GM19455 (cell line): ENCODE results near the gene ADAMTS6.
"Not testable (repeated sequence)": the region's sequence is repeated elsewhere in the genome, so short reads cannot be mapped to it uniquely, and the experiment has no call there.

Experiments used
- ATAC-seq: cut with Tn5 transposase; IDR thresholded peaks from one replicate; pipeline ENCODE4 v1.9.1; 2021; ENCODE audit not compliant: unreplicated experiment

ADAMTS6 gene

GRCh38 chr5:65481635-65482295, at the start of gene ADAMTS6:
ADAMTS6 (minus strand) TSS chr5:65481920; CDS start chr5:65473673, 8,247 bp downstream.
- ATAC-seq = peak; percentile 74

DNA sequence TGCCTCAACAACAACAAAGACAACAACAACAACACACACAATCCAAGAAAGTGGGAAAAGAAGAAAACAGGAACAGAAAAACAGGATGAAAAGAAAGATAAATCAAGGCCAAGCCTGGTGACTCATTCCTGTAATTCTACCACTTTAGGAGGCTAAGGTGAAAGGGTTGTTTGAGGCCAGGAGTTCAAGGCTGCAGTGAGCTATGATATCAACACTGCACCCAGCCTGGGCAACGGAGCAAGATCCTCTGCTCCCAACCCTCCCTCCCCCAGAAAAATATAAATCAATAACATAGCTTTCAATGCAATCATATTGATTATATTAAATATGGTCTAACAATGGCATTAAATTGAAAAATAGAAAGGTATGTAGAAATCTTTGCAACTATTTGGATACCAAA, 49.2 kb upstream of the ADAMTS6 start:
- ATAC-seq = no peak

DNA sequence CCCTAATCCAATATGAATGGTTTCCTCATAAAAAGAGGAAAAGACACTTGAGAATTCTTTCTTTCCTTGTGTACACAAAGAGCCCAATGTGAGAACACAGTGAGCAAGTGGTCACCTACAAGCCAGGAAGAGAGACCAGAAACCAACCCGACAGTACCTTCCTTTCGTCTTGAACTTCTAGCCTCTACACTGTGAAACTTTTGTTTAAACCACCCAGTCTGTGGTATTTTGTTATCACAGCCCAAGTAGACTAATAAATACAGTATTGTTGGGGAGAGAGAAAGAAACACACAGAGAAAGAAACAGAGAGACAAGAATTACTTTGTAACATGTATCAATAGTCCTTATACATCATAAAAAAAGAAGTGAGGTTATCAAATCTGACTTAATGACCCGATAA, 44.0 kb upstream of the ADAMTS6 start:
- ATAC-seq = no peak

DNA sequence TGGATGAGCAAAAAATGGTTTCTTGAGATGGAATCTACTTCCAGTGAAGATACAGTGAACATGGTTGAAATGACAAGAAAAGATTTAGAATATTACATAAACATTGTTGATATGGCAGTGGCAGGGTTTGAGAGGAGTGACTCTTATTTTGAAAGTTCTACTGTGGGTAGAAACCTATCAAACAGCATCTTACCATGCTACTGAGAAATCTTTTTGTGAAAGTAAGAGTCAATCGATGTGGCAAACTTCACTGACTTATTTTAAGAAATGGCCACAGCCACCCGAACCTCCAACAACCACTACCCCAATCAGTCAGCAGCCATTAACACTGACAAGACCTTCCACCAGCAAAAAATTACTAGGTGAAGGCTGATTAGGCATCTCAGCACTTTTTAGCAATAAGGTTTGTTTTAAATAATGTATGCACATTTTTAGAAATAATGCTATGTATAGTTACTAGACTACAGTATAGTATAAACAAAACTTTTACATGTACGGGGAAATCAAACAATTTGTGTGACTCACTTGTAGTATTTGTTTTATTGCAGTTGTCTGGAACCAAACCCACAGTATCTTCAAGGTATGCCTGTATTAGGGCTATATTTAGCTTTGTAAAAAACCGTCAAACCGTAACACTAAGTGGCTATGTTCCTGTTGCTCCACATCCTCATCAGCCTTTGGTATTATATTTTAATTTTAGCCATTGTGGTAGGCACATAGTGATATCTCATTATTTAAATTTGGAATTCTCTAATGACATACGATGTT, 30.6 kb upstream of the ADAMTS6 start:
- ATAC-seq = no peak

DNA sequence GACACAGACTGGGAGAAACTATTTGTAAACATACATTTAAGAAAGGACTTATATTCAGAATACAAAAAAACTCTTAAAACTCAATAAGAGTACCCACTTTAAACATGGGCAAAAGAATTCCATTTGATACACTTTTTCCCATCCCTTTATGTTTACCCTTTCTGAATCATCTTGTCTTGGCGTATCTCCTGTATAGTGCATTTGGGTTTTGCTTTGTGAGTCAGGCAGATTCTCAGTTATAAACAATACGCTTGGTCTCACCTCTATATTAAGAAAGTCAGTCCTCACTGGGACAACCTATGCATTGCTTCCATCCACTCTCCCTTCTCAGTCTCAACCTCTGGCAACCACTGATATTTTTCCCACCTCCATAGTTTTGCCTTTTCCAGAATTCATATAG, 27.3 kb upstream of the ADAMTS6 start:
- no peak for ATAC-seq

DNA sequence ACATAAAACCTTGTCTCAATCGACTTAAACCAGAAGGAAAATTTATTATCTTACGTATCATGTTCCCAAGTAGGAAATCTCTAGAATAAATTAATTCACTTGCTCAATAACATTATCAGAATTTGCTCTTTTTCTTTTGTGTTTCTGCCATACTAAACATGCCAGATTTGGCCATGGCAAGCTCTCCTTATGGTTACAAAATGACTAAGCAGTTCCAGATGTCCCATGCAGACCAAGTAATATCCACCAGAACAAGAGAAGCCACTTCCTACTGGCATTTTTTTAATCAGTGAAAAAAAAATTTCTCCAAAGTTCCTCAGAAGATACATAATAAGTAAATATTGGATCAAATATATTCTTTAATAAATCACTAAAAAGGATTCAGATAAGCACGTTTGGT, 25.2 kb upstream of the ADAMTS6 start:
- no peak for ATAC-seq

GRCh38 chr5:65489119-65489518, 7.4 kb upstream of the ADAMTS6 start:
- no peak for ATAC-seq

GRCh38 chr5:65488038-65488687, 6.4 kb upstream of the ADAMTS6 start:
- not testable (repeated sequence) for ATAC-seq

DNA sequence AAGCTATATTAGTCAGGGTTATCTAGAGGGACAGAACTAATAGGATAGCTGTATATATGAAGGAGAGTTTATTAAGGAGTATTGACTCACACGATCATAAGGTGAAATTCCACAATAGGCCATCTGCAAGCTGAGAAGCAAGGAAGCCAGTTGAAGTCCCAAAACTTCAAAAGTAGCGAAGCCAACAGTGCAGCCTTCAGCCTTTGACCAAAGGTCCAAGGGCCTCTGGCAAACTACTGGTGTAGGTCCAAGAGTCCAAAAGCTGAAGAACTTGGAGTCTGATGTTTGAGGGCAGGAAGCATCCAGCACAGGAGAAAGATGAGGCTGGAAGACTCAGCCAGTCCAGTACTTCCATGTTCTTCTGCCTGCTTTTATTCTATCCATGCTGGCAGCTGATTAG, 5.1 kb upstream of the ADAMTS6 start:
- not testable (repeated sequence) for ATAC-seq

DNA sequence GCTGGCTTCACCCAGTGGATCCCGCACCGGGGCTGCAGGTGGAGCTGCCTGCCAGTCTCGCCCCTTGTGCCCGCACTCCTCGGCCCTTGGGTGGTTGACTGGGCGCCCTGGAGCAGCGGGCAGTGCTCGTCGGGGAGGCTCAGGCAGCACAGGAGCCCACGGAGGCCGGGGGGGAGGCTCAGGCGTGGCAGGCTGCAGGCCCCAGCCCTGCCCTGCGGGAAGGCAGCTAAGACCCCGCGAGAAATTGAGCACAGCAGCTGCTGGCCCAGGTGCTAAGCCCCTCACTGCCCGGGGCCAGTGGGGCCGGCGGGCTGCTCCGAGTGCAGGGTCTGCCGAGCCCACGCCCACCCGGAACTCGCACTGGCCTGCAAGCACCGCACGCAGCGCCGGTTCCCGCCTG, 3.7 kb upstream of the ADAMTS6 start:
- no peak for ATAC-seq

DNA sequence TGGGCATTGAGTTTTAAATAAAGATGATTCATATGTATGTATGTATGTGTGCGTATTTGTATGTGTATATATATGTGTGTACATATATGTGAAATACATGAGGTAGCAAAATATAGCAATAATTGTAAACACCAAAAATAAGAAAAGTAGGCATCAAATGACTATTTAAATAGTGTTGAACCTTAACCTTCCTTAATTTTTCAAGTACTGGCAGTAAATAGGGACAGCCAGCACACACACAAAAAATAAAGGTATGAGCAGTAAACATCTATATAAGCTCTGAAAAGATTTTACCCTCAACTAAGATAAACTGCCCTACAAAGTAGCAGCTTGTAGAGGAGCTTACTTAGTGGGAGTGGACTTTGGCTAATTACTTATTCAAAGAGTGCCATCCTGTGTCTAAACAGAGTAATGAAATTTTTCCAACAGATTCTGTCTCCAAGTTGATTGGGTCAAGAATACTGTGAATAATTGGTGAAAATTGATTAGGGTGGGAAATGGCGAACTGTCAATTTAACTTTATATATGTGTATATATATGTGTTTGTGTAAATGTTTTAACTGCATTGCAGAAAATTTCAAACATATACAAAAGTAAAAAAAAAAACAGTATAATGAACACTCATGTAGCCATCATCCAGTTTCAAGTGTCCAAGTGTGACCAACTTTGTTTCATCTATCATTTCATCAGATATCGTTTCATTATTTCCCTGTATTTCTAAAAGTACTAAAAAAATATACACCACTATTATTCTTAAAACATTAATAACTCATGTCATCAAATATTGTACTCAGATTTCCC, 2.0 kb upstream of the ADAMTS6 start:
- peak; percentile 51 for ATAC-seq

GRCh38 chr5:65482736-65483545, 1.2 kb upstream of the ADAMTS6 start:
- ATAC-seq = no peak

GRCh38 chr5:65482296-65482735, 596 bp upstream of the ADAMTS6 start:
- ATAC-seq = peak; percentile 6

- peak; percentile 15 for ATAC-seq
Measured at GRCh38 chr5:65481171-65481581, 544 bp downstream of the ADAMTS6 start.

- peak; percentile 32 for ATAC-seq
Measured at GRCh38 chr5:65480306-65480865, 1.3 kb downstream of the ADAMTS6 start.

DNA sequence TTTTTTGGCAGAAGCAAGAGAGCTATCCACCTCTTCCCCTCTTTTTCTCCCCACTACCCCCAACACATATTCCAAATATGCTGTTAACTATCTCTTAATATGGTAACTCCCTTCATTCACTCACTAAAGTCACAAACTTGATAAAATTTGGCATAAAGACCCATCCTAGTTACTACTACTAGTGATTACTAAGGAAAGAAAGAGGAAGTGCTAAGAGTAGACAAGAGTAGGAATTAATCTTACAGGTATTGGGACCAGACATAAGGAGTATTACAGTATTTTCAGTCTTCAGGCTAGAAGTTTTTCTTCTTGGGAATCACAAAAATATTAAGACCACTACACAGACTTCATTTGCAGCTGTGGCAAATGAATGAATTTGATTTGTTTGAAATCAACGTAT, 2.2 kb downstream of the ADAMTS6 start:
- no peak for ATAC-seq

GRCh38 chr5:65478336-65478735, 3.4 kb downstream of the ADAMTS6 start:
- no peak for ATAC-seq

GRCh38 chr5:65475895-65476294, 5.8 kb downstream of the ADAMTS6 start:
- no peak for ATAC-seq

- ATAC-seq = no peak
Measured at GRCh38 chr5:65475336-65475735, 6.4 kb downstream of the ADAMTS6 start.

DNA sequence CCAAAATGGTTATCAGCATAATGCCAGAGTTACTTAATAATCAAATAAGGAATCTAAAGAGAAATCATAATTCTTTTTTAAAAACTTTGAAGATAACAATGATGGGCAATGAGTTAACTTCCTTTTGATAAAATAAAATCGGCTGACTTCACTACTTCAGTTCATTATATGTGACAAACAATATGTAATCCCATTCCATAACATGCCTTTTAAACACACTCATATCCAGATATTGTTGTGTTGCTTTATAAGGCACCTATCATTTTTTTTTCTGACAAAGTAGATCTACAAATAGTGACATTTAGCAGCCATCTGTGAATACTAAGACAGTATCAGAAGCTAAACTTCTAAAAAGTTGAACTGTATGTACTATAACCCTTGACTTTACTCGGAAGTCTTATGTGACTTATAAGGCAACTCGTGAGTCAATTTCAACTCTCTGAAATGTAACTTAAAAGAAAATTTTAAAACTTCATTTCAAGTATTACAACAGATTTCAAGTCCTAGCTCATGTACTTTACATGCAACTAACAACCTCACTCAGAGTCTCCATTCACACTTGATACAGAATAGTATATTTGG, 7.5 kb downstream of the ADAMTS6 start:
- no peak for ATAC-seq
